Activated CD8-positive, alpha-beta memory T cell treated with anti-CD3 and anti-CD28 coated beads, Interleukin-2, amount 10 ng/mL, durations not matched to agents 7 days and 5 days (primary cell): ENCODE measurements around the gene OXCT1. TPM values are rescaled to one million over a fixed set of nuclear protein-coding genes. Genes with fewer than 3 reads are reported as not detected.

Experiments
- ATAC-seq: fragments of 150-1000 bp; cut with Tn5 transposase; one replicate; pipeline ENCODE4 v1.10.0; 2021; ENCODE audit warnings: moderate library complexity
- CTCF ChIA-PET: fragments of 350-600 bp; sonication (Branson Sonifier 250); formaldehyde crosslinking; loops from one replicate; lab custom pipeline; 2021; ENCODE audit warnings: antibody characterized with exemption; lab: Charles Lee
- DNase-seq: peaks from one replicate; pipeline ENCODE4 v3.0.0-alpha.2; 2020
- H3K27ac Mint-ChIP-seq: one replicate; pipeline ENCODE4 v1.8.0; 2021; ENCODE audit warnings: mild to moderate bottlenecking, mixed read lengths
- H3K27me3 Mint-ChIP-seq: one replicate; pipeline ENCODE4 v1.8.0; 2021; ENCODE audit warnings: mixed read lengths
- H3K36me3 Mint-ChIP-seq: one replicate; pipeline ENCODE4 v1.8.0; 2021; ENCODE audit warnings: mild to moderate bottlenecking, mixed read lengths
- H3K4me1 Mint-ChIP-seq: one replicate; pipeline ENCODE4 v1.8.0; 2021; ENCODE audit warnings: mixed read lengths
- H3K4me3 Mint-ChIP-seq: one replicate; pipeline ENCODE4 v1.8.0; 2021; ENCODE audit warnings: mild to moderate bottlenecking, moderate library complexity, mixed read lengths
- H3K9me3 Mint-ChIP-seq: one replicate; pipeline ENCODE4 v1.8.0; 2022; ENCODE audit warnings: low read depth, mixed read lengths
- total RNA-seq, 2 experiments: library from RNA; stranded (reverse); gene quantifications; one replicate each; pipeline ENCODE4 v1.2.3, GENCODE V29; 2021

Gene OXCT1
- total RNA-seq, 2 experiments from 2014 or later = 74.9 to 81.8 TPM

- no peak for ATAC-seq
- H3K9me3 Mint-ChIP-seq = no peaks in the 10 kb centered on the region
Measured at GRCh38 chr5:41778410-41778809, 91.8 kb downstream of the OXCT1 start.

GRCh38 chr5:41776435-41776834 lies 93.8 kb downstream of the OXCT1 start:
- peaks cover 22% of the 10 kb centered on the region for H3K4me1 Mint-ChIP-seq
- no peak for DNase-seq
- no peaks in the 10 kb centered on the region for H3K27me3 Mint-ChIP-seq
- no peak overlapping the region for H3K4me3 Mint-ChIP-seq
- no peaks in the 10 kb centered on the region for H3K9me3 Mint-ChIP-seq
- CTCF ChIA-PET = interaction anchor here (1.7 kb wide), 1 partner anchor 14 kb away, joined by 4 read pairs; no protein-coding TSS in a partner anchor
- no peak for ATAC-seq
- no peak overlapping the region for H3K27ac Mint-ChIP-seq
- peaks cover 35% of the 10 kb centered on the region for H3K36me3 Mint-ChIP-seq

More at GRCh38 chr5:41778410-41778809, 91.8 kb downstream of the OXCT1 start:
- Mint-ChIP-seq H3K27ac (no peak overlapping the region), H3K4me3 (no peak overlapping the region), H3K36me3 (peaks cover 37% of the 10 kb centered on the region), H3K4me1 (peaks cover 7% of the 10 kb centered on the region), H3K27me3 (no peaks in the 10 kb centered on the region)
- CTCF ChIA-PET = interaction anchor here (0.9 kb wide), 1 partner anchor 17 kb away, joined by 3 read pairs; no protein-coding TSS in a partner anchor
- DNase-seq = no peak

GRCh38 chr5:41773799-41774198 lies 96.4 kb downstream of the OXCT1 start:
- Mint-ChIP-seq H3K4me3 (no peak overlapping the region), H3K4me1 (peaks cover 26% of the 10 kb centered on the region), H3K27ac (no peak overlapping the region), H3K27me3 (no peaks in the 10 kb centered on the region), H3K36me3 (peaks cover 31% of the 10 kb centered on the region), H3K9me3 (no peaks in the 10 kb centered on the region)
- DNase-seq (no peak), ATAC-seq (no peak)
- CTCF ChIA-PET = no interaction called here

GRCh38 chr5:41772785-41773442 lies 97.3 kb downstream of the OXCT1 start:
- Mint-ChIP-seq H3K27me3 (no peaks in the 10 kb centered on the region), H3K9me3 (no peaks in the 10 kb centered on the region), H3K4me1 (peaks cover 26% of the 10 kb centered on the region), H3K36me3 (peaks cover 29% of the 10 kb centered on the region), H3K27ac (no peak overlapping the region), H3K4me3 (no peak overlapping the region)
- CTCF ChIA-PET = no interaction called here
- no peak for ATAC-seq
- DNase-seq = no peak

GRCh38 chr5:41772056-41772455 lies 98.2 kb downstream of the OXCT1 start:
- ATAC-seq (no peak), DNase-seq (no peak)
- no peaks in the 10 kb centered on the region for H3K27me3 Mint-ChIP-seq
- CTCF ChIA-PET = interaction anchor here (1.2 kb wide), 1 partner anchor 11 kb away, joined by 4 read pairs; no protein-coding TSS in a partner anchor
- H3K4me1 Mint-ChIP-seq = peaks cover 26% of the 10 kb centered on the region
- H3K27ac Mint-ChIP-seq = no peak overlapping the region
- H3K36me3 Mint-ChIP-seq = peaks cover 31% of the 10 kb centered on the region
- no peak overlapping the region for H3K4me3 Mint-ChIP-seq
- H3K9me3 Mint-ChIP-seq = no peaks in the 10 kb centered on the region

GRCh38 chr5:41770799-41771198 lies 99.4 kb downstream of the OXCT1 start:
- Mint-ChIP-seq H3K36me3 (peaks cover 30% of the 10 kb centered on the region), H3K9me3 (no peaks in the 10 kb centered on the region), H3K27ac (no peak overlapping the region), H3K4me3 (no peak overlapping the region), H3K27me3 (no peaks in the 10 kb centered on the region), H3K4me1 (peaks cover 26% of the 10 kb centered on the region)
- no peak for ATAC-seq
- no peak for DNase-seq
- CTCF ChIA-PET = interaction anchor here (1.2 kb wide), 1 partner anchor 10 kb away, joined by 4 read pairs; no protein-coding TSS in a partner anchor

- ATAC-seq (no peak), DNase-seq (no peak)
- Mint-ChIP-seq H3K4me1 (peaks cover 20% of the 10 kb centered on the region), H3K36me3 (peaks cover 29% of the 10 kb centered on the region), H3K4me3 (no peak overlapping the region), H3K27ac (no peak overlapping the region), H3K9me3 (no peaks in the 10 kb centered on the region), H3K27me3 (no peaks in the 10 kb centered on the region)
- CTCF ChIA-PET = no interaction called here
Measured at GRCh38 chr5:41768692-41769091, 101.5 kb downstream of the OXCT1 start.

GRCh38 chr5:41764650-41765049 lies 105.6 kb downstream of the OXCT1 start:
- Mint-ChIP-seq H3K27me3 (no peaks in the 10 kb centered on the region), H3K4me1 (no peaks in the 10 kb centered on the region), H3K27ac (no peak overlapping the region), H3K9me3 (no peaks in the 10 kb centered on the region), H3K4me3 (no peak overlapping the region), H3K36me3 (peaks cover 39% of the 10 kb centered on the region)
- CTCF ChIA-PET = interaction anchor here (0.9 kb wide), 1 partner anchor 9 kb away, joined by 3 read pairs; no protein-coding TSS in a partner anchor
- no peak for DNase-seq
- no peak for ATAC-seq

GRCh38 chr5:41763574-41763973 lies 106.7 kb downstream of the OXCT1 start:
- no peaks in the 10 kb centered on the region for H3K27me3 Mint-ChIP-seq
- H3K9me3 Mint-ChIP-seq = no peaks in the 10 kb centered on the region
- H3K4me1 Mint-ChIP-seq = no peaks in the 10 kb centered on the region
- H3K36me3 Mint-ChIP-seq = peaks cover 45% of the 10 kb centered on the region
- no peak overlapping the region for H3K27ac Mint-ChIP-seq
- no peak overlapping the region for H3K4me3 Mint-ChIP-seq
- CTCF ChIA-PET = no interaction called here
- DNase-seq = no peak
- ATAC-seq = no peak

- Mint-ChIP-seq H3K27me3 (no peaks in the 10 kb centered on the region), H3K4me1 (no peaks in the 10 kb centered on the region), H3K27ac (no peak overlapping the region), H3K9me3 (no peaks in the 10 kb centered on the region), H3K36me3 (peaks cover 49% of the 10 kb centered on the region), H3K4me3 (no peak overlapping the region)
- DNase-seq (no peak), ATAC-seq (no peak)
- CTCF ChIA-PET = interaction anchor here (1.4 kb wide), 1 partner anchor 12 kb away, joined by 4 read pairs; no protein-coding TSS in a partner anchor
Measured at GRCh38 chr5:41763081-41763480, 107.1 kb downstream of the OXCT1 start.

GRCh38 chr5:41762426-41762825 lies 107.8 kb downstream of the OXCT1 start:
- CTCF ChIA-PET = interaction anchor here (1.2 to 1.4 kb wide), 2 partner anchors 13 to 16 kb away, joined by 3 to 4 read pairs; no protein-coding TSS in a partner anchor
- H3K9me3 Mint-ChIP-seq = no peaks in the 10 kb centered on the region
- no peak overlapping the region for H3K4me3 Mint-ChIP-seq
- ATAC-seq (no peak), DNase-seq (no peak)
- no peaks in the 10 kb centered on the region for H3K4me1 Mint-ChIP-seq
- peaks cover 52% of the 10 kb centered on the region for H3K36me3 Mint-ChIP-seq
- no peaks in the 10 kb centered on the region for H3K27me3 Mint-ChIP-seq
- no peak overlapping the region for H3K27ac Mint-ChIP-seq

- DNase-seq (no peak), ATAC-seq (no peak)
- peaks cover 56% of the 10 kb centered on the region for H3K36me3 Mint-ChIP-seq
- no peaks in the 10 kb centered on the region for H3K4me1 Mint-ChIP-seq
- CTCF ChIA-PET = interaction anchor here (1.2 to 2.4 kb wide), 2 partner anchors 10 to 17 kb away, joined by 3 to 4 read pairs; no protein-coding TSS in a partner anchor
- no peak overlapping the region for H3K27ac Mint-ChIP-seq
- no peaks in the 10 kb centered on the region for H3K27me3 Mint-ChIP-seq
- H3K4me3 Mint-ChIP-seq = no peak overlapping the region
- no peaks in the 10 kb centered on the region for H3K9me3 Mint-ChIP-seq
Measured at GRCh38 chr5:41761663-41762062, 108.6 kb downstream of the OXCT1 start.

- peaks cover 6% of the 10 kb centered on the region for H3K4me1 Mint-ChIP-seq
- H3K9me3 Mint-ChIP-seq = no peaks in the 10 kb centered on the region
- CTCF ChIA-PET = interaction anchor here (0.6 to 1.5 kb wide), 5 partner anchors 9 to 1720 kb away, joined by 3 to 7 read pairs (median 5); no protein-coding TSS in a partner anchor
- no peak for ATAC-seq
- H3K4me3 Mint-ChIP-seq = no peak overlapping the region
- peaks cover 52% of the 10 kb centered on the region for H3K36me3 Mint-ChIP-seq
- no peak overlapping the region for H3K27ac Mint-ChIP-seq
- no peaks in the 10 kb centered on the region for H3K27me3 Mint-ChIP-seq
- DNase-seq = no peak
Measured at GRCh38 chr5:41755705-41756104, 114.5 kb downstream of the OXCT1 start.

- CTCF ChIA-PET = interaction anchor here (1.2 to 1.5 kb wide), 2 partner anchors 11 to 53 kb away, joined by 5 to 7 read pairs; no protein-coding TSS in a partner anchor
- no peak for DNase-seq
- Mint-ChIP-seq H3K27ac (no peak overlapping the region), H3K4me3 (no peak overlapping the region), H3K4me1 (peaks cover 12% of the 10 kb centered on the region), H3K27me3 (no peaks in the 10 kb centered on the region), H3K9me3 (no peaks in the 10 kb centered on the region), H3K36me3 (peaks cover 56% of the 10 kb centered on the region)
- ATAC-seq = peak; percentile 45
Measured at GRCh38 chr5:41754857-41755256, 115.4 kb downstream of the OXCT1 start.
